IPS-15b (cell line): ENCODE measurements around the gene ACOX3.
"Not testable (repeated sequence)": the region's sequence is repeated elsewhere in the genome, so short reads cannot be mapped to it uniquely, and the experiment has no call there.

Experiments
- H3K27me3 ChIP-seq: one replicate; pipeline ENCODE4 v1.6.1; 2013; ENCODE audit warnings: low read length; ENCODE audit not compliant: control insufficient read depth, insufficient read depth
- H3K36me3 ChIP-seq: one replicate; pipeline ENCODE4 v1.6.1; 2013; ENCODE audit warnings: low read length; ENCODE audit not compliant: control insufficient read depth, insufficient read depth
- H3K4me1 ChIP-seq: one replicate; pipeline ENCODE4 v1.6.1; 2013; ENCODE audit warnings: mild to moderate bottlenecking, low read length; ENCODE audit not compliant: control insufficient read depth, insufficient read depth
- H3K4me3 ChIP-seq: one replicate; pipeline ENCODE4 v1.5.1; 2013; ENCODE audit warnings: low read depth, low read length
- H3K9ac ChIP-seq: one replicate; pipeline ENCODE4 v1.6.1; 2013; ENCODE audit warnings: low read depth, mild to moderate bottlenecking, low read length
- H3K9me3 ChIP-seq: one replicate; pipeline ENCODE4 v1.6.1; 2013; ENCODE audit warnings: mild to moderate bottlenecking, low read length; ENCODE audit not compliant: control insufficient read depth, insufficient read depth

ACOX3 gene

GRCh38 chr4:8440492-8441311, at the start of gene ACOX3, which contains the start of gene TRMT44:
Gene ACOX3, minus strand, starts transcription at chr4:8440723. Its CDS starts 24,202 bp downstream, at chr4:8416521.
Gene TRMT44, plus strand, starts transcription at chr4:8440777. Its CDS starts 46 bp downstream, at chr4:8440823.
- Histone ChIP-seq H3K9me3 (no peaks in the 10 kb centered on the region), H3K27me3 (no peaks in the 10 kb centered on the region), H3K4me3 (peak within 1 kb of the TSS; percentile 82), H3K9ac (peak within 1 kb of the TSS; percentile 70), H3K4me1 (peaks cover 3% of the 10 kb centered on the region), H3K36me3 (no peaks in the 10 kb centered on the region)

GRCh38 chr4:8488791-8489369, 48.4 kb upstream of the ACOX3 start:
- H3K36me3 ChIP-seq, result peaks cover 6% of the 10 kb centered on the region
- no peak overlapping the region for H3K4me3 ChIP-seq
- H3K4me1 ChIP-seq, result peaks cover 2% of the 10 kb centered on the region
- no peaks in the 10 kb centered on the region for H3K27me3 ChIP-seq
- peaks cover 6% of the 10 kb centered on the region for H3K9me3 ChIP-seq
- H3K9ac ChIP-seq, result no peak overlapping the region

GRCh38 chr4:8486643-8487042, 46.1 kb upstream of the ACOX3 start:
- not testable (repeated sequence) for H3K27me3 ChIP-seq, H3K9ac ChIP-seq, H3K9me3 ChIP-seq, H3K36me3 ChIP-seq, H3K4me1 ChIP-seq, H3K4me3 ChIP-seq

GRCh38 chr4:8480221-8480620, 39.7 kb upstream of the ACOX3 start:
- Histone ChIP-seq H3K27me3 (no peaks in the 10 kb centered on the region), H3K9ac (no peak overlapping the region), H3K9me3 (no peaks in the 10 kb centered on the region), H3K4me3 (no peak overlapping the region), H3K4me1 (peaks cover 4% of the 10 kb centered on the region), H3K36me3 (peaks cover 14% of the 10 kb centered on the region)

- Histone ChIP-seq H3K9me3 (no peaks in the 10 kb centered on the region), H3K9ac (no peak overlapping the region), H3K27me3 (no peaks in the 10 kb centered on the region), H3K4me1 (peaks cover 4% of the 10 kb centered on the region), H3K36me3 (peaks cover 18% of the 10 kb centered on the region), H3K4me3 (no peak overlapping the region)
These were observed 38.5 kb upstream of the ACOX3 start for GRCh38 chr4:8478801-8479744.

- peaks cover 18% of the 10 kb centered on the region for H3K36me3 ChIP-seq
These were observed 37.8 kb upstream of the ACOX3 start for GRCh38 chr4:8478371-8478770.

GRCh38 chr4:8477676-8478075, 37.2 kb upstream of the ACOX3 start:
- Histone ChIP-seq H3K4me3 (no peak overlapping the region), H3K36me3 (peaks cover 18% of the 10 kb centered on the region), H3K27me3 (no peaks in the 10 kb centered on the region), H3K9ac (no peak overlapping the region), H3K9me3 (no peaks in the 10 kb centered on the region), H3K4me1 (peaks cover 4% of the 10 kb centered on the region)

More at GRCh38 chr4:8478371-8478770, 37.8 kb upstream of the ACOX3 start:
- Histone ChIP-seq H3K4me1 (peaks cover 4% of the 10 kb centered on the region), H3K4me3 (no peak overlapping the region), H3K9me3 (no peaks in the 10 kb centered on the region), H3K27me3 (no peaks in the 10 kb centered on the region), H3K9ac (no peak overlapping the region)

GRCh38 chr4:8477095-8477635, 36.6 kb upstream of the ACOX3 start:
- H3K9me3 ChIP-seq, result no peaks in the 10 kb centered on the region

GRCh38 chr4:8475751-8476575, 35.4 kb upstream of the ACOX3 start:
- peaks cover 24% of the 10 kb centered on the region for H3K36me3 ChIP-seq
- peaks cover 3% of the 10 kb centered on the region for H3K4me1 ChIP-seq
- H3K27me3 ChIP-seq, result no peaks in the 10 kb centered on the region
- H3K9me3 ChIP-seq, result no peaks in the 10 kb centered on the region
- no peak overlapping the region for H3K9ac ChIP-seq
- H3K4me3 ChIP-seq, result no peak overlapping the region

More at GRCh38 chr4:8477095-8477635, 36.6 kb upstream of the ACOX3 start:
- no peak overlapping the region for H3K4me3 ChIP-seq
- H3K9ac ChIP-seq, result no peak overlapping the region
- H3K36me3 ChIP-seq, result peaks cover 18% of the 10 kb centered on the region
- H3K4me1 ChIP-seq, result peaks cover 4% of the 10 kb centered on the region
- H3K27me3 ChIP-seq, result no peaks in the 10 kb centered on the region

- Histone ChIP-seq H3K27me3 (no peaks in the 10 kb centered on the region), H3K4me1 (no peaks in the 10 kb centered on the region), H3K36me3 (peaks cover 29% of the 10 kb centered on the region), H3K4me3 (no peak overlapping the region), H3K9me3 (no peaks in the 10 kb centered on the region), H3K9ac (no peak overlapping the region)
These were observed 34.3 kb upstream of the ACOX3 start for GRCh38 chr4:8474856-8475255.
